RWPE2 (cell line): ENCODE results near the gene FAM20C.

Source experiments
- ATAC-seq: fragments of 200-7000 bp; cut with Tn5 transposase; 3 replicates; pipeline ENCODE4 v1.9.1; 2021; ENCODE audit warnings: low read depth
- DNase-seq: peaks from one replicate; pipeline ENCODE4 v3.0.0-alpha.2; 2020; ENCODE audit warnings: low spot score
- H3K27ac ChIP-seq: fragments of 450-650 bp; 2 replicates; pipeline ENCODE4 v1.5.1; 2017; ENCODE audit warnings: mild to moderate bottlenecking; ENCODE audit not compliant: poor library complexity, severe bottlenecking
- H3K27me3 ChIP-seq: fragments of 250-450 bp; sonication (Bioruptor Pico); 2 replicates; pipeline ENCODE4 v1.5.1; 2021; ENCODE audit warnings: mild to moderate bottlenecking, moderate library complexity; ENCODE audit not compliant: insufficient read depth, poor library complexity, severe bottlenecking
- H3K36me3 ChIP-seq: fragments of 250-450 bp; sonication (Bioruptor Pico); 2 replicates; pipeline ENCODE4 v1.5.1; 2020; ENCODE audit warnings: low read depth, mild to moderate bottlenecking, moderate library complexity
- H3K4me1 ChIP-seq: fragments of 250-450 bp; sonication (Bioruptor Pico); 2 replicates; pipeline ENCODE4 v1.5.1; 2021; ENCODE audit warnings: mild to moderate bottlenecking, moderate library complexity; ENCODE audit not compliant: insufficient read depth, poor library complexity, severe bottlenecking
- H3K4me3 ChIP-seq: fragments of 250-450 bp; sonication (Bioruptor Pico); 2 replicates; pipeline ENCODE4 v1.5.1; 2021; ENCODE audit warnings: mild to moderate bottlenecking, moderate library complexity; ENCODE audit not compliant: severe bottlenecking
- H3K9me3 ChIP-seq: fragments of 250-450 bp; sonication (Bioruptor Pico); 2 replicates; pipeline ENCODE4 v1.5.1; 2021; ENCODE audit warnings: mild to moderate bottlenecking, moderate library complexity; ENCODE audit not compliant: severe bottlenecking
- CTCF ChIP-seq: fragments of 450-650 bp; IDR thresholded peaks from one replicate; pipeline ENCODE4 v1.5.1; 2017; ENCODE audit warnings: mild to moderate bottlenecking, moderate library complexity; ENCODE audit not compliant: poor library complexity, severe bottlenecking

Gene FAM20C

DNA sequence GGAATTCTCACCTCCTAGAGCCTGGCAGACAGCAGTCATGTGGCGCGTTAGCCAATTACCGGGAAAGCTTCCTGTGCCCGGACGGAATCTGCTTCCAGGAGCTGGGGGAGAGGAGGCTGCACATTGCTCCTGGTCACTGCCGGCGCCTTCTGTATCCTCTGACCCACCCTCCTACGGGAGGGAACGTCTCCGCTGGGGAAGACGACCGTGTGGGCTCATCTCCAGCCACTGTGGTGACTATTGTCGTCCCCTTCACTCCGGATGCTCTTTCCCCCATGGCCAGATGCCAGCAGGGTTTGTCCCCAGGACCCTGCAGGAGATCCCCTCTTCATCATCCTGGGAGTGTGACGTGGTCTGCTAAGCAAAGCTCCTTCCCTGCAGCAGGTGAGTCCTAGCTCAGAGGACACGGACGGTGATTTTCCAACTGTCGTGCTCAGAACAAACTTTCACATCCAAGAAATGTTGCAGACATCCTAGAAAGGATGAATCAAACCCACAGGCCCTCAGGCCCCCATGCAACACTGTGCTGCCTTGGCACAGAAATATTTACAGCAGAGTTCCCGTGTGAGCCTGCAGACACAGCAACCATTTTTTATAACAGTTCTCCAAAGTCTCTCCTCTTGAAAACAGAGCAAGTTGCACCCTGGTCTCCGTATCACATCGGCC is 29.6 kb upstream of the FAM20C start:
- DNase-seq (peak; percentile 51), ATAC-seq (no peak)
- H3K9me3 ChIP-seq: no peaks in the 10 kb centered on the region
- no peaks in the 10 kb centered on the region for H3K27me3 ChIP-seq
- no peak overlapping the region for H3K27ac ChIP-seq
- H3K4me3 ChIP-seq: no peak overlapping the region
- TF ChIP-seq CTCF: no peak
- no peaks in the 10 kb centered on the region for H3K36me3 ChIP-seq
- H3K4me1 ChIP-seq: no peaks in the 10 kb centered on the region

GRCh38 chr7:163298-163695 is 29.1 kb upstream of the FAM20C start:
- Histone ChIP-seq H3K4me1 (no peaks in the 10 kb centered on the region), H3K9me3 (no peaks in the 10 kb centered on the region), H3K36me3 (no peaks in the 10 kb centered on the region), H3K4me3 (no peak overlapping the region), H3K27me3 (no peaks in the 10 kb centered on the region), H3K27ac (no peak overlapping the region)
- DNase-seq (peak; percentile 37), ATAC-seq (no peak)
- TF ChIP-seq CTCF: no peak

GRCh38 chr7:163971-164881 is 28.1 kb upstream of the FAM20C start:
- H3K27me3 ChIP-seq: no peaks in the 10 kb centered on the region
- no peak for TF ChIP-seq CTCF
- no peaks in the 10 kb centered on the region for H3K36me3 ChIP-seq
- no peak overlapping the region for H3K27ac ChIP-seq
- ATAC-seq (no peak), DNase-seq (peak; percentile 50)
- H3K4me1 ChIP-seq: no peaks in the 10 kb centered on the region
- no peak overlapping the region for H3K4me3 ChIP-seq
- no peaks in the 10 kb centered on the region for H3K9me3 ChIP-seq

GRCh38 chr7:164882-165660 is 27.3 kb upstream of the FAM20C start:
- Histone ChIP-seq H3K36me3 (no peaks in the 10 kb centered on the region), H3K4me1 (no peaks in the 10 kb centered on the region), H3K27ac (no peak overlapping the region), H3K27me3 (no peaks in the 10 kb centered on the region), H3K9me3 (no peaks in the 10 kb centered on the region), H3K4me3 (no peak overlapping the region)
- ATAC-seq (no peak), DNase-seq (peak; percentile 42)
- TF ChIP-seq CTCF: no peak
